ENCODE results near the gene ASCC3.

ASCC3 gene

DNA sequence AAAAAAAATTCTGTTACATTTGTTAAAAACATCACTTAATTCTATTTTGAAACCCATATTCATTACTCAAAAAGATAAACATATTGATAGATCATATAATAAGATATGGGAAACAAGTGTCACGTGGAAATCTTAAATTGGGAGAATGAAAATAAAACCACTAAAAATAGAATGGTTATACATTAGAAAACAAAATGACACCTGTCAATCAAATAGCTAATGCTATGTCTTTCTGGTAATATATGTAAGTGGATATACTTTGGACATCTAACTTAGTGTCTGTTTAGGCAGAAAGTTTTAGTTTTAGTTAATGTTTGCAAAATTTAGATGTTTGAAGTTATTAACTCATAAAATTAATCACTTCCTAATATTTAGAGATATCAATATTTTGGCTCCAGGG is 321.3 kb downstream of the ASCC3 start:
- DNase-seq (ENCODE audit: low read depth, low spot score), result no peak
- H3K4me3 ChIP-seq (ENCODE audit: low read length), result no peak overlapping the region

DNA sequence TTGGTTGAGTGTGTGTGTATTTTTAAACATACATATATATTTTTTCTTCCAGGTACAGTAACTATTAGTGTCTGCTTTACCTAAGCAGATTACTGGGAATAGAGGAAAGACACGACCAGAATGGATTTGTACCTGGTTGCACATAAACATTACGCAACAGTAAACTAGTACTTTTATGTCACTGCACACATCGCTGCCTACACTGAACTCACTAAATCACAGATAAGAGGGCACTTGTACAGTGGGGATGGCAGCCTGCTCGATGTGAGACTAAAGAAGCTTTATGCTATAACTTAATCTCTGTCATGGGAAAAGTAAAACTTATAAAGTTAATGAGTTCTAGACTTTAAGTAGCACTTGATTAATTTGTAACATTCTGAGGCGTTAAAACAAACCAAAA is 326.9 kb downstream of the ASCC3 start:
- no peak for DNase-seq (ENCODE audit: low read depth, low spot score)
- H3K4me3 ChIP-seq (ENCODE audit: low read length), result no peak overlapping the region

DNA sequence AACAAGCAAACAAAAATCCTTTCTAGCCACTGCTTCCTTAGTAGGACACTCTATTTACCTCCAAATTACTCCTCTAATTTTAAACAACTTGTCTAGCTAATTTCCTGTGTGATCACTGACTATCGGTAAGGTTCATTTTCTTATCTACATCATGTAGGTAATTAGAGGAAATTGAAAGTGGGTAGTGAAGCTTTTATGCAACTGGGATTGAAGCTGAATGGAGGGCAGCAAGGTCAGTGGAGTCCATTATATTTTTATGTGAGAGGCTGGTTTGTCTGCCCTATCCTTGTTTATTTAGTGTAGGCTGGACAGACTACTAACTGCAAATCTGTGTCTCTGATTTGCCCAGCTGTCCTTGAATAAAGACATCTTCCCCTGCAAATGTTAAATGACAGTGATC is 327.9 kb downstream of the ASCC3 start:
- no peak overlapping the region for H3K4me3 ChIP-seq (ENCODE audit: low read length)
- DNase-seq (ENCODE audit: low read depth, low spot score), result no peak

DNA sequence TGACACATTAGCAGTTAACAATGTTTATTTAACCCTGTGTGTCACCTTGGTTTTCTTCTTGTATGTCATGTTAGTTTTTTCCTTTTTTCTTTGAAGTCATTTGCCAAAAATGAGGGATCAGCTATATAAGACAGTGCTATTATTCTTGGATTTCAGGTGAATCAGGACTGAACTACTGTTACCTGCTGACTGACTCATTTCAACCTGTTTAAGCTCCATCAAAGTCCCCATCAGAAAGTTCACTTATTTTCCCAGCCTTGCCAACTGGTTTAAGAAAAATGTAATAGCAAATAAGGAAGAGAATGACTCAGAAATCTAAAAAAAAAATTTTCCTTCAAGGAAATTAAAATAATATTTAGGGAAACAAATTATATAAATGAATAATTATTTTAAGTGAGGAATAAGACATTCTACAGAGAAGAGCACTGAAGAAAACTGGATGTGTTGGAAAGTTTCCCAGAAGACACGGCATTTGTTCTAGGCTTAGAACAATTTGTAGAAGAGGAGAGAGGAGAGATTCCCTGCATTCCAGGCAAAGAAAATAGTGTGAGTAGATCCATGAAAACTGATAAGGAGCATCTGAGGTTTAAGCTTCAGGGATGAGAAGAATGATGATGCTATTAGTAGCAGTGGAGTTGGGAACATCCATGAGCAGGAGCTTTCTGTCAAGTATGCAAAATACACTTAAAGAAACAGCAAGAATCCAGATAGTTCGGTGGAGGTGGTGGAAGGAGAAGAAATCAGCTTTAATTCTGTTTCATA is 331.5 kb downstream of the ASCC3 start:
- H3K4me3 ChIP-seq (ENCODE audit: low read length), result no peak overlapping the region
- DNase-seq (ENCODE audit: low read depth, low spot score), result no peak

DNA sequence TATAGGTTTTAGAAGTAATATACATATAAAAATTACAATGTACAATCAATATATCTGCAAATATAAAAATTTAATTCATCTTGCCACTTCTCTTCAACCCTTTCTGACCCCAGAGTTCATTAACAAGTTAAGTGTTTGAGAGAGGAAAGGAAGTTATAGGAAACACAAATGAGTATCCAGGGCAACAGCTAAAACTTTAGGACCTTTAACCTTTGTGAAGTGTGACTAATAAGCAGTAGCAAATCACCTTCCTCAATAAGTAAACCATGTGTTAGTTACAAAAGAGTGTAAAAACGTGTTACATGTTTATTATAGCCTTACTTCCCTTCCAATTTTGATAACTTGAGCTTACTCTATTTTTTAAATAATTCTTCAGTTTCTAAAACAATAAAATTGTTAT is 343.0 kb downstream of the ASCC3 start:
- H3K4me3 ChIP-seq (ENCODE audit: low read length), result no peak overlapping the region
- DNase-seq (ENCODE audit: low read depth, low spot score), result no peak

DNA sequence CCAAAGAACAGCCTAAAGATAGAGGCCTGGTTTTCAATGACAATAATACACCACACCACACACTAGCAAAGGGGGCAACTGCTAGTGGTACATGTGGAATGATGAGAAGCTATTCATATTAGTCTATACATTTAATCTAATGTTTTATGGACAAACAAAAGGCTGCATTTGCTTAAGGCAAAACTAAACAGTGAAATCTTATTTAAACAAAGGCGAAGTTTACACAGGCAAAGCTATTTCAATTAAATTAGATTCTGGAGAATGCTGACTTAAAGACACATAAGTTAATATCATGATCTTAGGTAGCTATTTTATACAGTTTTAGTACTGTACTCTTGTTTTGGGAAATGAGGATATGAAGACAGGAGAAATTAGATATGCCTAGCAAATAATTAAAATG is 362.5 kb downstream of the ASCC3 start:
- no peak for DNase-seq (ENCODE audit: low read depth, low spot score)

DNA sequence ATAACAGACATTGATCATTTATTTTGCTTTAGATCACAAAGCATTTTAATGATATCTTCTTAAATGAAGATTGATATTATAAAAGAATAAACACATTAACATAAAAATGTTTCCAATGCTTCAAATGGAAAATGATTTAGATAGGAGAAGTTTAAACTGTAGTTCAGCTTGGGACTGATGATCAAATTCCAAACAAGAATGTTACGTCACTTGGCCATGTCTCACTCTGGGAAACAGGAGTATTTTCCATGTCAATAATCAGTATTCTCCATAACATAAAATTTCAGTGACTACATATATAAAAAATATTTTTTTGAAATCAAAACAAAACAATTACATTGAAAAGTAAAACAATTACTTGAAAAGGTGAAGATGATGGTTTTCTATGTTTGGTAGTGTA is 363.5 kb downstream of the ASCC3 start:
- H3K4me3 ChIP-seq (ENCODE audit: low read length), result no peak overlapping the region
- DNase-seq (ENCODE audit: low read depth, low spot score), result no peak

More for the DNA sequence above, 362.5 kb downstream of the ASCC3 start:
- no peak overlapping the region for H3K4me3 ChIP-seq (ENCODE audit: low read length)

DNA sequence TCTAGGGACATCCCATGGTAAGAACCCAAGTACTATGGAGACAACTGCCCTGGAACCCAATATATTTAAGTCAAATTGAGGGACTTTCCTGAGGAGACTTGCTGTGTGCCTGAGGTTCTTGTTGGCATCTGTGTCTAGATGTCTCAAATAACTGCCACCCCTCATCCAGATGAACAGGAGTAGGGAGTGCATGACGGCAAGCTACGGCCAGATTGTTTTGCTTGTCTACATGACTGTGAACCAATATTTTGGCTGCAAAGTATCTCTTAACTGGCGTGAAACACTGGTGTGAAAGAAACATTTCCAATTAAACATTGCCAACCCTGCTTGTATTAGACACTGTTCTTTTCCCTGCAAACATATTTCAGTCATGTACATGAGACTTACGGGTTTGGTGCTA is 364.0 kb downstream of the ASCC3 start:
- DNase-seq (ENCODE audit: low read depth, low spot score), result no peak
- no peak overlapping the region for H3K4me3 ChIP-seq (ENCODE audit: low read length)

DNA sequence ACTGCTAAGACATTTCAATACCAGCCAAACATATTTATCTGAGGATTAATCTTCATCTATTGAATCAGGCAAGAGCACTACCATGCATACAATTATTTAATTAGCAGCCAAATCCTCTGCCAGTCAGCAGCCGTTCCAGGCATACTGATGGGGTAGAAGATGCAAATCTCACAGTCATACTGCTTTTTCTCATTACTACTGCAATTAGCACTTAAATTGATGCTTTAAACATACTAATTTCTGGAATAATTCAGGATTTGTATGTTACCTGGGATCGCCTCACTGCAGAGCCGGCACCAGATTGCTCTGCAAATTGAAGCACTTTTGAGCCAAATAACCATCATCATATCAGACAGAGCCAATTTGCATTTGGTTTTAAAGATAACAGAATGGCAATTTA is 366.5 kb downstream of the ASCC3 start:
- H3K4me3 ChIP-seq (ENCODE audit: low read length), result no peak overlapping the region

DNA sequence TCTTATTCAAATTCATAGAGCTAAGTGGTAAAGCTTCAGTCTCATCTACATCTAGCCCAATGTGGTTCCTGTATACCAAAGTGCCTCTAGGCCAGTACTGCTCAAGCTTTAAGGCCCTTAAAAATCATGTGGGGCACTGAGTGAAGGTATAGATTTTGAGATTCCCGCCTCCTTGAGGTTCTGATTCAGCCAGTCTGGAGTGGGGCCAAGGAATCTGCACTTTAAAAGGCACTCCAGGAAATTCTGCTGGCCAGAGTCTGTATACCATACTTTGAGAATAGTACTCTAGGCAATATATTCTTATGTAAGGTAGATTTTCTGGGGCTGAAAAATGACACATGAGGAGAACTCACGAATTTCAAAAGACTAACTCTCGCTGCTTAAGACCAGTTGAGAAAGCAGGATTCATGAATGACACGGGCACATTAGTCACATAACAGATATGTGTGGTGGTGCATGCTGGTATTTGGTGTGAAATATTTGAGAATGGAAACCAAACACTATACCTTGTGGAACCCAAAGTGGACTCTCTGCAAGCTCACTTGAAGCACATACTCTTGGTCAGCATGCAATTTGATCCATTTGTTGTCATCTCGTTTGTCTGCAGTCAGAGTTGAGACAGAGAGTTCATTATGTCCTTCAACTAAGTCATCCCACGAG is 368.8 kb downstream of the ASCC3 start:
- no peak for DNase-seq (ENCODE audit: low read depth, low spot score)
- H3K4me3 ChIP-seq (ENCODE audit: low read length), result no peak overlapping the region

More for the DNA sequence above, 366.5 kb downstream of the ASCC3 start:
- DNase-seq (ENCODE audit: low read depth, low spot score), result no peak

DNA sequence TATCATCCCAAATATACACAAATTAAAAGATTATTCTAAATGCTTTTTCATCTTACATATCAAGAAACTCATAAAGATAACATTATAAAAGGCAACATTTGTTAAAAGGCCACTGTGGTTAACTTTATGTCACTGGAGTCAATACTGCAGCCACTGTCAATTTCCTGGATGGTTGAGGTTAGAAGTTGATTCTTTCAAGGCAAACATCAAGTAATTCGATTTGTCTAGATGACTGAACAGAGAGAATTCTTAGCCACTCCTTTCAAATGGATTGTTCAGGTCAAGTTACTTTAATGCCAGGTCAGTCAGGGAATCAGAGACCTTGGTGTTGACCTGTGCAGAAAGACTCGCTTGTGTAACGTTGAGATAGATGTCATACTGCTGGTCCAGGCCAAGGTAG is 372.0 kb downstream of the ASCC3 start:
- H3K4me3 ChIP-seq (ENCODE audit: low read length), result no peak overlapping the region
- no peak for DNase-seq (ENCODE audit: low read depth, low spot score)

DNA sequence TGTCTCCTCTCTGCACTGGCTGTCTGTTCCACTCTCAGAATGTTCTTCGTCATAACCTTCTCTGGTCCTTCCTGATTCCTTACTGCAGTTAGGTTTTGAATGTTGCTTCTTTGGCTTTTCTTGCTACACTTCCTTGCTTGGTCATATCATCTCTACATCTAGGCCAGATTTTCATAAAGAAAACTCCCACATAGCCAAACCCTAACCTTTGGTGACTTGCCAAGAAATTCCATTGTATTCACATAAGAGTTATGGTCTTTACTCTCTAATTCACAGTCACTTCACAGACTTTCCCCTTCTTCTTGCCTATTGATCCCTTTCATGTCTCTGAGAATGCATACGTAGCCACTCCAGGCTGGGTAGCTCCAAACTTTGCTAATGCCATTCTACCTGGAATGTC is 374.5 kb downstream of the ASCC3 start:
- DNase-seq (ENCODE audit: low read depth, low spot score), result no peak
- H3K4me3 ChIP-seq (ENCODE audit: low read length), result no peak overlapping the region

DNA sequence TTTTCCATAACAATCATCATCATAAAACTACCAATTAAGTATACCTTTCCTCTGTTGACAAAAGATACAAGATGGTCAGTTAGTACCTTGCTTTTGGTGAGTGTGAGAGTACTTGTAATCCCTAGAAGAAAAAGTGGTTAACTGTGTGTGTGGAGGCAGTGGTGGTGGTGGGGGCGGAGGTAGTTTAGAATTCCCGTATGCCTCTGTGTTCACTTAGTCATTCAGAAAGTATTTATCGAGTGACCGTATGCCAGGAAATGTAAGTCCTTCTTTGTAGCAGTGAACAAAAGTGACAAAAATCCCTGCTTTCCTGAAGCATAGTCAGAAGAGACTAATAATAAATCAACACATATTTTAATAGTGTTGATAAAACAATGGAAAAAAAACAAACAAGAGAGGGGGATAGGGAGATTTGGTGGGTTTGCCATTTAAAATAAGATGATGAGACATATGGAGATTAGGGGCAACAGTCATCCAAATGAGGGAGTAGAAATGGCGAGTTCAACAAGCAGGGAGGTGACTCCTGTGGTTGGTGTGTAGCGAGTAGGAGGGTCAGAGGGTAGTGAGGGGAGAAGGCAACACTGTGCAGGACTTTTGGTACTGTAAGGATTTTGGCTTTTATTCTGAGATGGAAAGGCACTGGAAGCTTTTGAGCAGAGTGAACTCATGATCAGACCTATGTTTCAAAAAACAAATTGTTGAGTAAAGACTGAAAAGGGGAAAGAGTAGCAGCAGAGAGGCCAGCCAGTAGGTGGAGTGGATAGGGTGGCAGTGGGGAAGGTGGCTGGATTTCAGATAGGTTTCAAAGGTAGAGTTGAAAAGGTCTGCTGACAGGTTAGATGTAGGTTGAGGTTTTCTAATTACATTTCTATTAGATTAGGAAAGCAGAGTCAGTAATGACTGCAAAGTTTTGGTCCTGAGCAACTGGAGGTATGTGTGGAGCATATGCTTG is 376.1 kb downstream of the ASCC3 start:
- H3K4me3 ChIP-seq (ENCODE audit: low read length), result no peak overlapping the region
- DNase-seq (ENCODE audit: low read depth, low spot score), result no peak

DNA sequence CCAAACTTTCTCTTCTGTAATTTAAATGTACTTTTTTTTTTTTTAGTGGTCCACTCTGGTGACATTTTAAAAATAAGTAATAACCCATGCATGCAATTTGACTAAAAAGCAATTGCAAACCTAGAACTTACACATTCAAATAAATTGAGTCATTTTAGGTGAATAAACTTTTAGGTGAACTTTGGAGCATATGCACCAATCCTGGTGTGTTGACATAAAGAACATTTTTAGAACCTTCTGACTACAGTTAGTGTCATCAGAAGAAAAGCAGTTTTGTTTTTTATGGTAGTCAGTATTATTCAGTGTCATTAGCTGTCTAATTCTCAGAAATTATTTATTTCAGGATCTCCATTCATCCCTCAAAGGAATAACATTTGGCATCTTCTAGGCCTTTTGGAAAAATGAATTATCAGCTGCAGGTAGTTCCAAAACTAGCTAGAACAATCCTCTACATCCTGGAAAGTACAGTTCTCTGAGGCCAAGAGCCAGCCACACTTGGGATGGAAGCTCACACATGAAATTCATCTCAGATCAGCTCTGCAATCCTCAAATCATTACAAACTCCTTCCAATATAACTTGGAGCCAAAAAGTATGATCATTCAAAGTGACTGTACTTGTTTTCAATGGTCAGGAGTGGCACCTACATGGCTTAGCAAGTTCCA is 378.0 kb downstream of the ASCC3 start:
- DNase-seq (ENCODE audit: low read depth, low spot score), result no peak
- no peak overlapping the region for H3K4me3 ChIP-seq (ENCODE audit: low read length)

DNA sequence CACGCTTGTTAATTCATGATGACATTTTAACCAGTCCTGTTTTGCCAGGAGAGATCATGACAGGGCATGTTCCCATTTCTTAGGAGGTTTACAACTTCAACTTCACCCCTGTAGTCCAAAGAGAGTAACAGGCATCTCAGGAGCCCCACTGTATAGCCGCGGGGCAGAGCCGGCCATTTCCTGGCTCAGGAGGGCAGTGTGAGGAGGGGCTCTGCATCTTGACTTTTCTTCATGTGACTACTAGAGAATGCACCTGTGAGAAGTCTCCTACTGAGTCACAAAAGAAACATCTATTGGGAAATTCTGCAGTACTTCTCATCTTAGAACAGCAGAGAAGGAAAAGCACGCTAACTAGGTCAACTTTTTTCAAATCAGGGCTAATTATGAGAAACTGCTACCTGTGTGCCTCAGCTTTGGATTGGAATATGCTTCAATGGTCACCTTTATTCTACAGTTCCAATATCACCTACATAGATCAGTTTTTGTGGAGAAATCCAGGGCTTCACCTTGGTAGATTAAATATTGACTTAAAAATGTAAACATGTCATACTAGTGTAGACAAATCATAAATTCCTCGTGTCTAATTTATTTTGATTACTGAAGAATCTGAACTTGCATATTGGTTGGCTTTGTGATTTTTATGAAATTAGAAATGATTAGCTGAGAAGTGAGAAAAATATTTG is 387.8 kb downstream of the ASCC3 start:
- no peak overlapping the region for H3K4me3 ChIP-seq (ENCODE audit: low read length)
- DNase-seq (ENCODE audit: low read depth, low spot score), result no peak

DNA sequence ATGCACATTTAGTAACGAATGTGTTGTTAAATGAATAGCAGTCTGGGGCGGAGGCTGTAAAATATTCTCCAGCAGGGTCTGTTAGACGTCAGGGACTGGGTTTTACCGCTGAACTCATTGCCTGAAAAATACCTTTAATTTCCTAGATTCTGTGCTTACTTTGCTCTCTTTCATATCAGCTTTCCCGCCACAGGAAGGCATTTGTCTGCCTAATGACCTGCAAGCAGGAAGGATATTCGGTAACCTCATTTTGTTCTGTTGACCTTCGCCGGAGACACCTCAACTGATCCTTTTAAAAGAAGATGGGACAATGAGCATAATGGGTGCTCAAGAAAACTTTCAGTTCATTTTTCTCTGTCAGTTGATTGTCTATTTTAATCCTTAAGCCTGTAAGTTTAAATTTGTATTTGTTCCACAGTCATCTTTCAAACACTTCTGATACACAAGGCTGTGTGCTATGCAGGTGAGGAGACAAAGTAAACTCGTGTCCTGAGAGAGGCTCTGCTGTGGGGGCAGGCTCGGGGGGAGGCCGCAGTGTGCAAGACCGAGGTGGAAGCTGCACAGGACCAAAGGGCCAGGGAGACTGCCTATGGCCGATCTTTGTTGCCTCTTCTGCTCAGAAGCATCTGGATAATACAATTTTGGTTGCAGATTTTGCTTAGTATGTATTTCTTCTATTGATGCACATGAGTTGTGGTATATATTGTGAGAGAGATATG is 389.0 kb downstream of the ASCC3 start:
- DNase-seq (ENCODE audit: low read depth, low spot score), result no peak
- no peak overlapping the region for H3K4me3 ChIP-seq (ENCODE audit: low read length)

DNA sequence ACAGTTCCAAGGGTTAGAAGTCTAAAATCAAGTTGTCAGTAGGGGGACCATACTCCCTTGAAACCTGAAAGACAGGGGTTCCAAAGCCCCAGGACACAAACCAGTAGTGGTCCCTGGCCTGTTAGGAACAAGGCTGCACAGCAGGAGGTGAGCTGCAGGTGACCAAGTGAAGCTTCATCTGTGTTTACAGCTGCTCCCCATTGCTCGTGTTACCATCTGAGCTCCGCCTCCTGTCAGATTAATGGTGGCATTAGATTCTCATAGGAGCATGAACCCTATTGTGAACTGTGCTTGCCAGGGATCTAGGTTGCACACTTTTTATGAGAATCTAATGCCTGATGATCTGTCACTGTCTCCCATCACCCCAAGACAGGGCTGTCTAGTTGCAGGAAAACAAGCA is 391.1 kb downstream of the ASCC3 start:
- no peak for DNase-seq (ENCODE audit: low read depth, low spot score)
- H3K4me3 ChIP-seq (ENCODE audit: low read length), result no peak overlapping the region

DNA sequence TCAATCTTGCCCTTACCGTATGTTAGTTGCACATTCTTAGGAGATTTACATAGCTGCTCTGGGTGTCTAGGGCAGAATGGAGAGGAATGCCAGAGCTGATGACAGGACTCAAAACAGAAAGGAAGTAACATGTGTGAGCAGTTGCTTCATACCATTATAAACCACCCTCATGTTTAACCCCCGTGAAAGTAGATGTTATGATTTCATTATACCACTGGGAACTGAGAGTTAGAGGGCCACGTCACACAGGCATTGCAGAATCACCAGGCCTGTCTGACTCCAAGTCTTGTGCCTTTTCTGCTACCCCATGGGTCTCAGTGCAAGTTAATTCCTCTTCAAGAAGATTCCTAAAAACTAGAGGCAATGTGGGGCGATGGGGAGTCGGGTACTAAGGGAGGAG is 392.9 kb downstream of the ASCC3 start:
- no peak overlapping the region for H3K4me3 ChIP-seq (ENCODE audit: low read length)
- no peak for DNase-seq (ENCODE audit: low read depth, low spot score)

Measured in Jurkat, Clone E6-1 (cell line).